SH-SY5Y (cell line): ENCODE data around the gene ACOT11.

Experiments
- GATA2 ChIP-seq: IDR thresholded peaks from 2 replicates; pipeline ENCODE4 v1.6.1; 2011; ENCODE audit warnings: mild to moderate bottlenecking, low read depth, low read length
- GATA3 ChIP-seq: IDR thresholded peaks from 2 replicates; pipeline ENCODE4 v1.6.1; 2011; ENCODE audit warnings: low read depth, mild to moderate bottlenecking, low read length, moderate library complexity

Gene ACOT11

GRCh38 chr1:54549181-54549924 lies 1.3 kb downstream of the ACOT11 start:
- no peak for TF ChIP-seq GATA2
- TF ChIP-seq GATA3 = no peak

- TF ChIP-seq GATA3 = no peak
- no peak for TF ChIP-seq GATA2
These were observed 3.9 kb downstream of the ACOT11 start for GRCh38 chr1:54551891-54552290.

GRCh38 chr1:54553602-54554313 lies 5.7 kb downstream of the ACOT11 start:
- TF ChIP-seq GATA2 = no peak
- TF ChIP-seq GATA3 = no peak

GRCh38 chr1:54556110-54556509 lies 8.1 kb downstream of the ACOT11 start:
- TF ChIP-seq GATA2 = no peak
- TF ChIP-seq GATA3 = no peak

- no peak for TF ChIP-seq GATA3
- no peak for TF ChIP-seq GATA2
These were observed 9.8 kb downstream of the ACOT11 start for GRCh38 chr1:54557671-54558355.

GRCh38 chr1:54558434-54559030 lies 10.5 kb downstream of the ACOT11 start:
- TF ChIP-seq GATA2 = no peak
- no peak for TF ChIP-seq GATA3

- TF ChIP-seq GATA2 (no peak), GATA3 (no peak)
These were observed 11.1 kb downstream of the ACOT11 start for GRCh38 chr1:54559111-54559548.

- TF ChIP-seq GATA2 (no peak), GATA3 (no peak)
These were observed 11.8 kb downstream of the ACOT11 start for GRCh38 chr1:54559771-54560231.

- TF ChIP-seq GATA2 (no peak), GATA3 (no peak)
These were observed 16.5 kb downstream of the ACOT11 start for GRCh38 chr1:54564312-54565112.

GRCh38 chr1:54565113-54565501 lies 17.1 kb downstream of the ACOT11 start:
- TF ChIP-seq GATA3 = no peak

GRCh38 chr1:54566438-54567141 lies 18.6 kb downstream of the ACOT11 start:
- TF ChIP-seq GATA2 = no peak

GRCh38 chr1:54567961-54568360 lies 19.9 kb downstream of the ACOT11 start:
- TF ChIP-seq GATA3 (no peak), GATA2 (no peak)

- TF ChIP-seq GATA2 (no peak), GATA3 (no peak)
These were observed 21.3 kb downstream of the ACOT11 start for GRCh38 chr1:54569339-54569738.
